Neural progenitor cell (in vitro differentiated cells): Measurements from ENCODE around the gene LRRC28. TPM values are rescaled to one million over a fixed set of nuclear protein-coding genes. Genes with fewer than 3 reads are reported as not detected.

ENCODE experiments used
- DNase-seq: peaks from one replicate; pipeline ENCODE4 v3.0.0-alpha.2; 2016; ENCODE audit warnings: low spot score
- H2AFZ ChIP-seq: fragments of 200-600 bp; sonication (generic); replicated peaks from 2 replicates; pipeline ENCODE4 v1.6.1; 2016; ENCODE audit warnings: antibody characterized with exemption
- H3F3A ChIP-seq: fragments of 200-600 bp; sonication (generic); 2 replicates; pipeline ENCODE4 v1.6.1; 2016; ENCODE audit warnings: antibody characterized with exemption, low read depth
- H3K27ac ChIP-seq: fragments of 200-600 bp; sonication (generic); 2 replicates; pipeline ENCODE4 v1.5.1; 2016; ENCODE audit warnings: mild to moderate bottlenecking
- H3K27me3 ChIP-seq: fragments of 200-600 bp; sonication (generic); 2 replicates; pipeline ENCODE4 v1.6.1; 2016; ENCODE audit warnings: mild to moderate bottlenecking, moderate library complexity
- H3K36me3 ChIP-seq: fragments of 200-600 bp; sonication (generic); 2 replicates; pipeline ENCODE4 v1.5.1; 2016
- H3K4me1 ChIP-seq: fragments of 200-600 bp; sonication (generic); 2 replicates; pipeline ENCODE4 v1.6.1; 2016; ENCODE audit warnings: mixed run types
- H3K4me2 ChIP-seq: fragments of 200-600 bp; sonication (generic); 2 replicates; pipeline ENCODE4 v1.6.1; 2016
- H3K4me3 ChIP-seq: fragments of 200-600 bp; sonication (generic); 2 replicates; pipeline ENCODE4 v1.5.1; 2016
- H3K79me2 ChIP-seq: fragments of 200-600 bp; sonication (generic); 2 replicates; pipeline ENCODE4 v1.6.1; 2016; ENCODE audit warnings: low read depth
- H3K9ac ChIP-seq: fragments of 200-600 bp; sonication (generic); 2 replicates; pipeline ENCODE4 v1.6.1; 2016
- H3K9me3 ChIP-seq: fragments of 200-600 bp; sonication (generic); 2 replicates; pipeline ENCODE4 v1.5.1; 2016; ENCODE audit warnings: low read depth
- H4K20me1 ChIP-seq: fragments of 200-600 bp; sonication (generic); 2 replicates; pipeline ENCODE4 v1.6.1; 2016; ENCODE audit warnings: low read depth
- H3K27ac Mint-ChIP-seq: 3 replicates; pipeline ENCODE4 v1.8.0; 2021; ENCODE audit warnings: mixed read lengths
- H3K27me3 Mint-ChIP-seq: 2 replicates; pipeline ENCODE4 v1.8.0; 2022; ENCODE audit warnings: low read depth, mild to moderate bottlenecking, inconsistent platforms, moderate library complexity, mixed read lengths; ENCODE audit not compliant: insufficient read depth
- H3K36me3 Mint-ChIP-seq: 3 replicates; pipeline ENCODE4 v1.8.0; 2021; ENCODE audit warnings: mixed read lengths
- H3K4me1 Mint-ChIP-seq: 3 replicates; pipeline ENCODE4 v1.8.0; 2021; ENCODE audit warnings: mixed read lengths
- H3K4me3 Mint-ChIP-seq: 3 replicates; pipeline ENCODE4 v1.8.0; 2021; ENCODE audit warnings: mild to moderate bottlenecking, moderate library complexity, mixed read lengths
- H3K9me3 Mint-ChIP-seq: 3 replicates; pipeline ENCODE4 v1.8.0; 2020; ENCODE audit warnings: mixed read lengths
- CTCF ChIP-seq: fragments of 200-600 bp; sonication (generic); IDR thresholded peaks from 2 replicates; pipeline ENCODE4 v1.5.1; 2017; ENCODE audit warnings: antibody characterized with exemption, mild to moderate bottlenecking
- EZH2 ChIP-seq: fragments of 200-600 bp; sonication (generic); IDR thresholded peaks from 2 replicates; pipeline ENCODE4 v1.6.1; 2017; ENCODE audit warnings: antibody characterized with exemption, mild to moderate bottlenecking, moderate library complexity
- EZH2phosphoT487 ChIP-seq: fragments of 200-600 bp; sonication (generic); IDR thresholded peaks from 2 replicates; pipeline ENCODE4 v1.6.1; 2017; ENCODE audit warnings: antibody characterized with exemption
- total RNA-seq: library from RNA; depleted of rRNA; stranded (reverse); fragments of >200 nt; gene quantifications from 2 replicates; pipeline ENCODE4 v1.2.3, GENCODE V29; 2015; ENCODE audit warnings: low replicate concordance

The LRRC28 gene
- total RNA-seq, 1 donor from 2014 or later: 34.5 TPM

- Histone ChIP-seq H3K4me3 (no peak overlapping the region), H3K9ac (no peak overlapping the region), H3K27me3 (no peaks in the 10 kb centered on the region), H4K20me1 (no peaks in the 10 kb centered on the region), H3K79me2 (no peaks in the 10 kb centered on the region), H3K27ac (no peak overlapping the region), H3K36me3 (no peaks in the 10 kb centered on the region), H3K4me1 (no peaks in the 10 kb centered on the region), H3K9me3 (no peaks in the 10 kb centered on the region), H2AFZ (no peak overlapping the region), H3K4me2 (no peak overlapping the region), H3F3A (no peaks in the 10 kb centered on the region)
- TF ChIP-seq EZH2: no peak
- TF ChIP-seq EZH2phosphoT487: no peak
- no peak for TF ChIP-seq CTCF
- no peaks in the 10 kb centered on the region for H3K4me1 Mint-ChIP-seq
- peaks cover 27% of the 10 kb centered on the region for H3K9me3 Mint-ChIP-seq
- no peak overlapping the region for H3K4me3 Mint-ChIP-seq
- H3K36me3 Mint-ChIP-seq: peaks cover 20% of the 10 kb centered on the region
- H3K27me3 Mint-ChIP-seq: no peaks in the 10 kb centered on the region
- no peak for DNase-seq
- H3K27ac Mint-ChIP-seq: no peak overlapping the region
Observed at GRCh38 chr15:99371180-99372103, 120.2 kb downstream of the LRRC28 start.

GRCh38 chr15:99385005-99385669, 133.9 kb downstream of the LRRC28 start:
- peaks cover 15% of the 10 kb centered on the region for H3K36me3 Mint-ChIP-seq
- Histone ChIP-seq H4K20me1 (no peaks in the 10 kb centered on the region), H2AFZ (no peak overlapping the region), H3K36me3 (no peaks in the 10 kb centered on the region), H3F3A (no peaks in the 10 kb centered on the region), H3K79me2 (no peaks in the 10 kb centered on the region), H3K9me3 (no peaks in the 10 kb centered on the region), H3K27me3 (no peaks in the 10 kb centered on the region), H3K4me1 (no peaks in the 10 kb centered on the region), H3K4me2 (no peak overlapping the region), H3K9ac (no peak overlapping the region), H3K27ac (no peak overlapping the region), H3K4me3 (no peak overlapping the region)
- peaks cover 7% of the 10 kb centered on the region for H3K9me3 Mint-ChIP-seq
- no peak overlapping the region for H3K27ac Mint-ChIP-seq
- TF ChIP-seq EZH2: no peak
- no peak for TF ChIP-seq EZH2phosphoT487
- no peak for TF ChIP-seq CTCF
- DNase-seq: no peak
- peaks cover 3% of the 10 kb centered on the region for H3K27me3 Mint-ChIP-seq
- H3K4me3 Mint-ChIP-seq: no peak overlapping the region
- peaks cover 3% of the 10 kb centered on the region for H3K4me1 Mint-ChIP-seq

GRCh38 chr15:99385865-99386264, 134.6 kb downstream of the LRRC28 start:
- Histone ChIP-seq H3K27me3 (no peaks in the 10 kb centered on the region), H2AFZ (no peak overlapping the region), H3K79me2 (no peaks in the 10 kb centered on the region), H3K36me3 (no peaks in the 10 kb centered on the region), H3K4me2 (no peak overlapping the region), H4K20me1 (no peaks in the 10 kb centered on the region), H3K27ac (no peak overlapping the region), H3K4me3 (no peak overlapping the region), H3K9me3 (no peaks in the 10 kb centered on the region), H3K9ac (no peak overlapping the region), H3F3A (no peaks in the 10 kb centered on the region), H3K4me1 (no peaks in the 10 kb centered on the region)
- peaks cover 3% of the 10 kb centered on the region for H3K27me3 Mint-ChIP-seq
- peaks cover 3% of the 10 kb centered on the region for H3K4me1 Mint-ChIP-seq
- no peak for DNase-seq
- peaks cover 7% of the 10 kb centered on the region for H3K9me3 Mint-ChIP-seq
- H3K4me3 Mint-ChIP-seq: no peak overlapping the region
- no peak overlapping the region for H3K27ac Mint-ChIP-seq
- peaks cover 14% of the 10 kb centered on the region for H3K36me3 Mint-ChIP-seq
- TF ChIP-seq EZH2: no peak
- no peak for TF ChIP-seq EZH2phosphoT487
- TF ChIP-seq CTCF: no peak
